SU-DHL-6 (cell line): Measurements from ENCODE around the gene INO80.

Experiments
- EZH2phosphoT487 ChIP-seq: fragments of 200-600 bp; sonication (generic), shearing (Covaris generic); conservative IDR thresholded peaks from 2 replicates; pipeline ENCODE4 v1.6.1; 2018; ENCODE audit warnings: mild to moderate bottlenecking, antibody characterized with exemption, low read length, moderate library complexity, mixed read lengths
- TF ChIP-seq, protein P1 (sequence below): fragments of 200-600 bp; sonication (generic); IDR thresholded peaks from one replicate; pipeline ENCODE4 v1.5.1; 2017; ENCODE audit warnings: antibody characterized with exemption, mild to moderate bottlenecking, low read length, moderate library complexity; ENCODE audit not compliant: insufficient read depth, poor library complexity, severe bottlenecking

DNA sequence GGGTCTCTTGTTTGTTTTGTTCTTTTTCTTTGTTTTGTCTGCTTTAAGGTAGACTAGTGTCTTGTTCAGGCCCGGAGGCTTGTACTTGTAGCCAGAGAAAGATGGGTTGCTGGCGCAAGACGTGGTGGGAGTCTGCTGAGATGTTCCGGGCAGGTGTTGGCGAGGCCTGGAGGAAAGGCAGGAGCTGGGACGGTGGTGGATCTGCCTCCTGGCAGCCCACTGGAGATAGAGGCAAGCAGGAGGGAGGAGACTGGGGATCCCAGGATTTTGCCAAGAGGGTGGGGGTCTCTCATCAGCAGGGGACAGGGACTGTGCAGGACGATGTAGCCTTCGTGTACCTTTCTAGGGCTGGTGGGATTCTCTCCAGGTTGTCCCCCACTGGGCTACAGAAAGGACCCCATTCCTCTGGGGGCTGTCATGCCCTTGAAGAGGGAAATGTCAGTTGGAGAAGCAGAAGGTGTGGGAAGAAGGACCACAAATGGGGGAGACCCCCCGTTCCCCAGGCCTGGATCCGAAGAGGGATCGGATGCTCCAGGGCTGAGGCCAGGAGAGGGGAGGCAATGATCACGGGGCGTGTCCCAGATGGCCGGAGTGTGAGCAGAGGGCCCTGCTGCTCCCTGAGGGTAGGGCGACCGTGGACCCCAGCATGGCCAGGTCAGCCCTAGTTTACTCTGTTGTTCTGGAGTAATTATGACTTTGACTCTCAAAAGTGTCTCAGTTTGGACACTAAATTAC lies 155.8 kb downstream of the INO80 start:
- TF ChIP-seq, protein P1, sequence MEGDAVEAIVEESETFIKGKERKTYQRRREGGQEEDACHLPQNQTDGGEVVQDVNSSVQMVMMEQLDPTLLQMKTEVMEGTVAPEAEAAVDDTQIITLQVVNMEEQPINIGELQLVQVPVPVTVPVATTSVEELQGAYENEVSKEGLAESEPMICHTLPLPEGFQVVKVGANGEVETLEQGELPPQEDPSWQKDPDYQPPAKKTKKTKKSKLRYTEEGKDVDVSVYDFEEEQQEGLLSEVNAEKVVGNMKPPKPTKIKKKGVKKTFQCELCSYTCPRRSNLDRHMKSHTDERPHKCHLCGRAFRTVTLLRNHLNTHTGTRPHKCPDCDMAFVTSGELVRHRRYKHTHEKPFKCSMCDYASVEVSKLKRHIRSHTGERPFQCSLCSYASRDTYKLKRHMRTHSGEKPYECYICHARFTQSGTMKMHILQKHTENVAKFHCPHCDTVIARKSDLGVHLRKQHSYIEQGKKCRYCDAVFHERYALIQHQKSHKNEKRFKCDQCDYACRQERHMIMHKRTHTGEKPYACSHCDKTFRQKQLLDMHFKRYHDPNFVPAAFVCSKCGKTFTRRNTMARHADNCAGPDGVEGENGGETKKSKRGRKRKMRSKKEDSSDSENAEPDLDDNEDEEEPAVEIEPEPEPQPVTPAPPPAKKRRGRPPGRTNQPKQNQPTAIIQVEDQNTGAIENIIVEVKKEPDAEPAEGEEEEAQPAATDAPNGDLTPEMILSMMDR, result no peak
- TF ChIP-seq EZH2phosphoT487, result no peak
